ENCODE data around the gene ZSWIM8. TPM values are rescaled to one million over a fixed set of nuclear protein-coding genes. Genes with fewer than 3 reads are reported as not detected.

ZSWIM8 gene
- total RNA-seq, 4 donors from 2014 or later: 94.5 to 530 (median 188) TPM

- Histone ChIP-seq H3K36me3 (peaks cover 0 to 23% (median 11%) of the 10 kb centered on the region in 4 donors), H3K9me3 (no peaks in the 10 kb centered on the region), H3K4me1 (peaks cover 10 to 32% (median 23%) of the 10 kb centered on the region in 4 donors), H3K27me3 (no peaks in the 10 kb centered on the region), H3K27ac (peak within 1 kb of the TSS; percentile 88 to 96 (median 92)), H3K4me3 (peak within 1 kb of the TSS; percentile 66 to 98 (median 88))
- TF ChIP-seq CTCF (IDR thresholded peaks at IDR 0.05): peak in 2 of 5 experiments; percentile 27 to 30
- TF ChIP-seq EP300 (IDR thresholded peaks at IDR 0.05; ENCODE audit: low read depth): no peak
- peak; percentile 79 for TF ChIP-seq POLR2A (IDR thresholded peaks at IDR 0.05)
- TF ChIP-seq POLR2AphosphoS5 (IDR thresholded peaks at IDR 0.05): peak; percentile 79 to 89 (median 81)
- peak; percentile 98 for DNase-seq
- WGBS, 2 donors (ENCODE audit: low coverage in 1 of 2): 0 to 1% methylated on average over 21 to 36 of the region's 36 CpGs
- in situ Hi-C loops (cut with MboI; ENCODE audit: low pct_ligation_motif_present in 1 of 4, low pct_unique_long_range_greater_than_20kb in 1 of 4, low sequenced_read_pairs in 3 of 4) (no loop called here), intact Hi-C loops (cut with DNase I; ENCODE audit: low total_unique reads) (no loop called here)
These were observed 41.3 kb upstream of the ZSWIM8 start, which contains the start of gene SEC24C for GRCh38 chr10:73743905-73744663. Gene SEC24C, plus strand, starts transcription at chr10:73744372. Its CDS starts 2,461 bp downstream, at chr10:73746833.

- DNase-seq: peak; percentile 71
- H3K9me3 ChIP-seq: no peaks in the 10 kb centered on the region
- H3K4me3 ChIP-seq: peak overlapping the region; percentile 66 to 98 (median 88)
- peaks cover 0 to 25% (median 12%) of the 10 kb centered on the region in 4 donors for H3K36me3 ChIP-seq
- H3K27me3 ChIP-seq: no peaks in the 10 kb centered on the region
- WGBS, 2 donors (ENCODE audit: low coverage in 1 of 2): 0 to 1% methylated on average over 3 to 10 of the region's 10 CpGs
- in situ Hi-C loops (cut with MboI; ENCODE audit: low pct_ligation_motif_present in 1 of 4, low pct_unique_long_range_greater_than_20kb in 1 of 4, low sequenced_read_pairs in 3 of 4): no loop called here
- H3K4me1 ChIP-seq: peaks cover 10 to 37% (median 24%) of the 10 kb centered on the region in 4 donors
- intact Hi-C loops (cut with DNase I; ENCODE audit: low total_unique reads): no loop called here
- peak overlapping the region; percentile 88 to 96 (median 92) for H3K27ac ChIP-seq
- TF ChIP-seq POLR2A (IDR thresholded peaks at IDR 0.05): no peak
- no peak for TF ChIP-seq POLR2AphosphoS5 (IDR thresholded peaks at IDR 0.05)
- TF ChIP-seq EP300 (IDR thresholded peaks at IDR 0.05; ENCODE audit: low read depth): no peak
- TF ChIP-seq CTCF (IDR thresholded peaks at IDR 0.05): no peak
These were observed 40.8 kb upstream of the ZSWIM8 start for GRCh38 chr10:73744664-73744975.

- H3K9me3 ChIP-seq: no peaks in the 10 kb centered on the region
- no peak overlapping the region for H3K27ac ChIP-seq
- H3K4me1 ChIP-seq: peaks cover 10 to 40% (median 24%) of the 10 kb centered on the region in 4 donors
- no peak for TF ChIP-seq POLR2A (IDR thresholded peaks at IDR 0.05)
- no peak for TF ChIP-seq CTCF (IDR thresholded peaks at IDR 0.05)
- TF ChIP-seq POLR2AphosphoS5 (IDR thresholded peaks at IDR 0.05): no peak
- no peak for TF ChIP-seq EP300 (IDR thresholded peaks at IDR 0.05; ENCODE audit: low read depth)
- intact Hi-C loops (cut with DNase I; ENCODE audit: low total_unique reads) (no loop called here), in situ Hi-C loops (cut with MboI; ENCODE audit: low pct_ligation_motif_present in 1 of 4, low pct_unique_long_range_greater_than_20kb in 1 of 4, low sequenced_read_pairs in 3 of 4) (no loop called here)
- H3K36me3 ChIP-seq: peaks cover 0 to 39% (median 17%) of the 10 kb centered on the region in 4 donors
- DNase-seq: no peak
- 57 to 94% methylated on average over 1 to 2 of the region's 2 CpGs for WGBS, 2 donors (ENCODE audit: low coverage in 1 of 2)
- no peaks in the 10 kb centered on the region for H3K27me3 ChIP-seq
- H3K4me3 ChIP-seq: no peak overlapping the region
These were observed 38.7 kb upstream of the ZSWIM8 start for GRCh38 chr10:73746721-73747120.

- WGBS, 2 donors (ENCODE audit: low coverage in 1 of 2): 75% methylated on average over 1 of the region's 1 CpG; no CpG with 5 or more reads in 1 of the 2 donors
- peaks cover 0 to 19% (median 7%) of the 10 kb centered on the region in 4 donors for H3K4me1 ChIP-seq
- H3K36me3 ChIP-seq: peaks cover 0 to 72% (median 30%) of the 10 kb centered on the region in 4 donors
- in situ Hi-C loops (cut with MboI; ENCODE audit: low pct_ligation_motif_present in 1 of 4, low pct_unique_long_range_greater_than_20kb in 1 of 4, low sequenced_read_pairs in 3 of 4) (no loop called here), intact Hi-C loops (cut with DNase I; ENCODE audit: low total_unique reads) (no loop called here)
- H3K9me3 ChIP-seq: no peaks in the 10 kb centered on the region
- DNase-seq: no peak
- TF ChIP-seq CTCF (IDR thresholded peaks at IDR 0.05): no peak
- no peak for TF ChIP-seq EP300 (IDR thresholded peaks at IDR 0.05; ENCODE audit: low read depth)
- TF ChIP-seq POLR2A (IDR thresholded peaks at IDR 0.05): no peak
- H3K4me3 ChIP-seq: no peak overlapping the region
- H3K27me3 ChIP-seq: no peaks in the 10 kb centered on the region
- no peak overlapping the region for H3K27ac ChIP-seq
These were observed 34.6 kb upstream of the ZSWIM8 start for GRCh38 chr10:73750819-73751218.
